NCI-H345 treated with DMSO at 0.1 percent for 48 hours (cell line): ENCODE measurements around the gene ITGAX.

ENCODE experiments used
- DNase-seq: peaks from one replicate; lab custom pipeline; 2025; ENCODE audit not compliant: unreplicated experiment; lab: John Stamatoyannopoulos, UW

ITGAX gene

GRCh38 chr16:31347445-31347844 lies 7.5 kb upstream of the ITGAX start:
- DNase-seq, result no peak

DNA sequence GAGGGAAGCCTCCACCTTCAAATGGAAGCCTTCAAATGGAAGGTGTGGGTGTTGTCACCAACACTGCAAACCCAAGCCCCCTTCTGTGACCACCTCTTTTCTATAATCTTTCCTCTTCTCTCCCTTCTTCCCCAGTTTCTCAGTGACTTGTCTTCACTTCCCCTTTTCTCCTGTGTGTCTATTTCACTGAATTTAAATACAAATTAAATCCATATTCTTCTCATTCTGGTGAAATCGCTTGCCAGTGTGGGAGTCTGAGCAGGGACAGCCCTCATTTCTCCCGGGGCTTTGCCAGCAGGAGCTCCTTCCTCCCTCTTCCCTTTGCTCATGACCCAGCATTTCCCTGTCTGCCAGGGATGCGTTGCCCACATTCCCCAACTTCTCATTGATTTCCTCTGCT lies 6.4 kb upstream of the ITGAX start:
- DNase-seq, result no peak

DNA sequence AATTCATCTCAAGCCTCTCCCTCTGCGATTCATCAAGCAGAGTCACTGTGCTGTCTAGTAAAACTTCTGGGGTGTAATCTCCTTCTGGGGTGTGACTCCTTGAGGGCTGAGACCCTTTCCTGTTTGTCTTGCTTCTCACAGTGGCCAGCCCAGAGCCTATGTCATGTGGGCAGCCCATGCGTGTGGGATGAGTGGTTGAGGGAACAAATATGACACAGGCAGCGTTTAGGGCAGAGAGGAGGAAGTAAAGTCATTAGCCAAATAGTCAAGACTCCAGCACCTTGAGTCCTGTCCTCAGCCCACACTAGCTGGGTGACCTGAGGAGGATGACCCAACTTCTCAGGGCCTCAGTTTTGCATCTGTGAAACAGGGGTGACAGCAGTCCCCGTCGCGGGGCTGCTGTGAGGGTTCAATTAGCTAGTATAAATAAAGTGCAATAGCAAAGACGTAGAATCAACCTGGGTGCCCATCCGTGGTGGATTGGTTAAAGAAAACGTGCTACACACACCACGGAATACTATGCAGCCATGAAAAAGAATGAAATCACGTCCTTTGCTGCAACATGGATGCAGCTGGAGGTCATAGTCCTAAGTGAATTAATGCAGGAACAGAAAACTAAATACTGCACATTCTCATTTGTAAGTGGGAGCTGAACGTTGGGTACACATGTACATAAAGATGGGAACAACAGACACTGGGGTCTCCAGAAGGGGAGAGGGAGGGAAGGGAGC lies 4.5 kb upstream of the ITGAX start:
- DNase-seq, result no peak

- DNase-seq, result no peak
Observed at GRCh38 chr16:31351246-31351941, 3.6 kb upstream of the ITGAX start.

GRCh38 chr16:31351942-31352325 lies 3.0 kb upstream of the ITGAX start:
- DNase-seq, result no peak

DNA sequence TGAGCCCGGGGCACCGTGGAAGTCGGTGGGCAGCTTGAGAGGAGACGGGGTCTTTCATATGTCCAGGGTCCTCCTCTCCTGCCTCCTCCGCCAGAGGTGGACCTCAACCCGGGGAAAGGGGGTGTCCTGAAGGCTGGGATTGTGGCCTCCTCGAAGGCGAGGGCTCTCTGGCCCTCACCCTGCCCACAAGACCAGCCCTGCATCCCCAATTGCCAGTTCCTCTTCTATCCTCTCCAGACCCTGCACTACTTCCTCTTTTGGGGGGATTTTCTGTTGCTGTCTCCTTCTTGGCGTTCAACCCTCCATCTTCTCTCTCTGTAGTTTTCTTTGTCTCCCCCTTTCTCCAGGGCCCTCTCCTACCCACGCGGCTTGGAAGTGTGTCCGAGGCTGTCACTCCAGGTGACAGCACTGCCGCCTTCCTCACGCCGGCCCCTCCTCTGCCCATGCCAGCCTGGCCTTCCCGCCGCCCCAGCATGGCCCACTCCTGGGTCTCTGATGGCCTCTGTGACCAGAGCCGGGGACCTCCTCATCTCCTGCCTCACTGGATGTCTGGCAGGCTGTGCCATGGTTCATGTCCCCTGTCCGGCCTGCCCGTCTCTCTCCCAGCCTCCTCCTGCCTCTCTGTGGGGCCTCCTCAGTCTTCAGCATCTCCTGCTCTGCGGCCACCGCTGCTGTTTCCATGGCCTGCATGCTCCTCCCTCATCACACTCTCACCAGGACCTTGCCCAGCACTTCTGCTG lies 2.4 kb upstream of the ITGAX start:
- DNase-seq, result no peak

- no peak for DNase-seq
Observed at GRCh38 chr16:31355431-31356100, 590 bp downstream of the ITGAX start.

GRCh38 chr16:31356566-31357323 lies 1.8 kb downstream of the ITGAX start:
- DNase-seq, result no peak

- no peak for DNase-seq
Observed at GRCh38 chr16:31357324-31358109, 2.5 kb downstream of the ITGAX start.

DNA sequence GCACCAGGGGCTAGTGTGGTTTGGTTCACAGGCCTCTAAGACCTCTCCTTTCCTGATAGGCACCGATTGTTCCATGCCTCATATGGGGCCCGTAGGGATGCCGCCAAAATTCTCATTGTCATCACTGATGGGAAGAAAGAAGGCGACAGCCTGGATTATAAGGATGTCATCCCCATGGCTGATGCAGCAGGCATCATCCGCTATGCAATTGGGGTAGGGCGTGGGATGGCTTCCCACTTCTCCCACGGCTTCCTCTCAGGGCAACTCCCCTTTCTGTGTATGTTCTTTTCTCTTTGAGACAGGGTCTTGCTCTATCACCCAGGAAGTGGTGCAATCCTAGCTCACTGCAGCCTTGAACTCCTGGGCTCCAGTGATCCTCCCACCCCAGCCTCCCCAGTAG lies 5.3 kb downstream of the ITGAX start:
- no peak for DNase-seq

DNA sequence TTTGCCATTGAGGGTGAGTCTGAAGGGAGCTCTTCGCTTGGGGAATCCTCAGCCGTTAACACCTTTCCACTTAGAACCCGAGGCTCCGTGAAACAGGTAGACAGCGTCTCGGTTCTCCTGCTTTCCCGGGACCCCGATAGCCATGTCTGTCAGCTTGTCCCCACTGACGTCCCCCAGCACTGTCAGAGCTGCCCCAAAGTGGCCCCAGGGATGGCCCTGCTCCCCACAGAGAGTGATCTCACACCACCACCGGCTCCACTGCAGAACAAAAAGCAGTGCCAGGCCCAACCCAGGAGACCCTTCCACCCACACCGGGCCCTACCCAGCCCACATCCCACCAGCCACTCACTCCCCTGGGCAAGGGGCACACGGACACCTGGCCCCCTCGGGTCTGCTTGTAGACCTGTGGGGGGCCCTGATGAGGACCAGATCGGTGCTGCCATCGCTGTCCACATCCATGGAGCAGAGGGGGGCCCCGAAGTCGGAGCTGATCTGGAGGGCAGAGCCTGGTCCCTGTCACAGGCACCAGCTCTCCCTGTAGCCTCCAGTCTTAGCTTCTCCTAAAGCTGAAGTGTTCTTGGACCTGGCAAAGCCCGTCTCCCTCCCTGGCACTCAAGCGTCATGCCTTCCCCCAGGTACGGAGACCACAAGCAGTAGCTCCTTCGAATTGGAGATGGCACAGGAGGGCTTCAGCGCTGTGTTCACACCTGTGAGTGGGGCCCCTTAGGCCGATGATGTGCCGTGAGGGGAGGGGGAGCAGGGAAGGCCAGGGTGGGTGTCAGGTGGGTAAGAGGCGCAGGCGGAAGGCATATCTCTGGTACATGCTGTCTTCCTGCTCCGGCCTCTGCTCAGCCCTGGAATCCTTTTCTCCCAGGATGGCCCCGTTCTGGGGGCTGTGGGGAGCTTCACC lies 6.5 kb downstream of the ITGAX start:
- DNase-seq, result no peak

DNA sequence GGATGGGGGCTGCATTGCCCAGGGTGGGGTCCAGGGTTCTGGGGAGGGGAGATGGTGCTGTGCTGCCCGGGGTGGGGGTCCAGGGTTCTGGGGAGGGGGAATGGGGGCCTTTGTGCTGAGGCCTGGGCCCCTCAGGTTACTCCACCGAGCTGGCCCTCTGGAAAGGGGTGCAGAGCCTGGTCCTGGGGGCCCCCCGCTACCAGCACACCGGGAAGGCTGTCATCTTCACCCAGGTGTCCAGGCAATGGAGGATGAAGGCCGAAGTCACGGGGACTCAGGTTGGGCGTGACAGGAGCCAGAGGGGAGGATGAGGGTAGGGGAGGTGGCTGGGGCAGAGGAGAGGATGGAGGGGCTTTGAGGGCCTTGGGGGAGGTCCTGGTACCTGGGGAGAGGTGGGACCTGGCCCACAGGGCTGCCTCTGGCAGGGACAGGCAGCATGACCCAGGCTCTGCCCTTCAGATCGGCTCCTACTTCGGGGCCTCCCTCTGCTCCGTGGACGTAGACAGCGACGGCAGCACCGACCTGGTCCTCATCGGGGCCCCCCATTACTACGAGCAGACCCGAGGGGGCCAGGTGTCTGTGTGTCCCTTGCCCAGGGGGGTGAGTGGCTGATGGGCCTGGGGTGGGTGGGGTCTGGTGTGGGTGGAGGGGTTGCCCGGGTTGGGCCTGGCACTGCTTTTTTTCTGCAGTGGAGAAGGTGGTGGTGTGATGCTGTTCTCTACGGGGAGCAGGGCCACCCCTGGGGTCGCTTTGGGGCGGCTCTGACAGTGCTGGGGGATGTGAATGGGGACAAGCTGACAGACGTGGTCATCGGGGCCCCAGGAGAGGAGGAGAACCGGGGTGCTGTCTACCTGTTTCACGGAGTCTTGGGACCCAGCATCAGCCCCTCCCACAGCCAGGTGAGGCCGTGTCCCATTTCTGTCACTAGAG lies 7.8 kb downstream of the ITGAX start:
- no peak for DNase-seq

GRCh38 chr16:31363721-31364120 lies 8.7 kb downstream of the ITGAX start:
- no peak for DNase-seq

DNA sequence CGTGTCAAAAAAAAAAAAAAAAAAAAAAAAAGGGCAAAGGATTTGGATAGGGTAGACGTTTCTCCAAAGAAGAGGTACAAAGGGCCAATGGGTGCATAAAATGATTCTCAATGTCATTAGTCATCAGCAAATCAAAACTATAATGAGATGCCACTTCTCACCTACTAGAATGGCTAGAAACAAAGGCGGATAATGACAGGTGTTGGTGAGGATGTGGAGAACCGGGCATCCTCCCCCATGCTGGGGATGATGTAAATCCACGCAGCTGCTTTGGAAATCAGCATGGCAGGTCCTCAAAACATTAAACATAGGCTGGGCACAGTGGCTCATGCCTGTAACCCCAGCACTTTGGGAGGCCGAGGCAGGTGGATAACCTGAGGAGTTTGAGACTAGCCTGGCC lies 9.4 kb downstream of the ITGAX start:
- no peak for DNase-seq

DNA sequence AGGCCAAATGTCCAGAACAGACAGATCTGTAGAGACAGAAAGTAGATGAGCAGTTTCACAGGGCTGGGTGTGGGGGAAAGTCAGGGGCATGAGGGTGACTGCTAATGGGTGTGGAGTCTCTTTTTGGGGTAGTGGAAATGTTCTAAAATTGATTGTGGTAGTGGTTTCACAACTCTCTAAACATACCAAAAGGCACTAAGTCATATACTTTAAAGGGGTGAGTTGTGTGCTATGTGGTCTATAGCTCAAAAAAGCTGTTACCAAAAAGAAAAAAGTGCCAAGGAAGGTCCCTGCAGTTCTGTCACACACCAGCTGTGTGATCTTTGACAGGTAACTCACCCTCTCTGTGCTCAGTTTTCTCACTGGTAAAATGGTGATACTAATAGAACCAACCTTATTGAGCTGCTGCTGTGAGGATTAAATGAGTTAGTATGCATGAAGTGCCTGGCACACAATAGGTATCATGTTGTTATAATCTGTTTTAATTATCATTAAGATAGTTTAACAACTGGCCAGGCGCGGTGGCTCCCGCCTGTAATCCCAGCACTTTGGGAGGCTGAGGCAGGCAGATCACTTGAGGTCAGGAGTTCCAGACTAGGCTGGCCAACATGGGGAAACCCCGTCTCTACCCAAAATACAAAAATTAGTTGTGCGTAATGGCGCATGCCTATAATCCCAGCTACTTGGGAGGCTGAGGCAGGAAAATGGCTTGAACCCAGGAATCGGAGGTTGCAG lies 10.3 kb downstream of the ITGAX start:
- no peak for DNase-seq

DNA sequence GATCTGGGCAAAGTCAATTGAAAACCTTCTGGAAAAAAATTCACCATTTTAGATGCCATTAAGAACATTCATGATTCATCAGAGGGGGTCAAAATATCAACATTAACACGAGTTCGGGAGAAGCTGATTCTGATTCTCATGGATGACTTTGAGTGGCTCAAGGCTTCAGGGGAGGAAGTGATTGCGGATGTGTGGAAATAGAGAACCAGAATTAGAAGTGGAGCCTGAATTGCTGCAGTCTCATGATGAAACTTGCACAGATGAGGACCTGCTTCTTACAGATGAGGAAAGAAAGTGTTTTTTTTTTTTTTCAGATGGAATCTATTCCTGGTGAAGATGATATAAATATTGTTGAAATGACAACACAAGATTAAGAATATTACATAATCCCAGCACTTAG lies 12.9 kb downstream of the ITGAX start:
- no peak for DNase-seq

GRCh38 chr16:31371008-31371407 lies 16.0 kb downstream of the ITGAX start:
- no peak for DNase-seq
